RCC 7860 (cell line): ENCODE results near the gene BPIFB4.
"Not testable (repeated sequence)": the region's sequence is repeated elsewhere in the genome, so short reads cannot be mapped to it uniquely, and the experiment has no call there.

Source experiments
- DNase-seq: peaks from one replicate; pipeline ENCODE4 v3.0.0-alpha.2; 2015; ENCODE audit warnings: low spot score
- FAIRE-seq: peaks from 2 replicates; lab custom pipeline; 2012; peaks lifted over from hg19 to GRCh38; lab: Jason Lieb, UNC

BPIFB4 gene

GRCh38 chr20:33079259-33079658 is at the start of gene BPIFB4:
BPIFB4 (plus strand) TSS chr20:33079643; CDS start chr20:33081527, 1,884 bp downstream.
- DNase-seq (no peak), FAIRE-seq (no peak)

- FAIRE-seq (no peak), DNase-seq (no peak)
Measured at GRCh38 chr20:33030076-33030475, 49.4 kb upstream of the BPIFB4 start.

- FAIRE-seq (no peak), DNase-seq (no peak)
Measured at GRCh38 chr20:33030569-33030968, 48.9 kb upstream of the BPIFB4 start.

GRCh38 chr20:33031531-33031930 is 47.9 kb upstream of the BPIFB4 start, which contains the start of gene BPIFB6:
BPIFB6 (plus strand) TSS chr20:33031648; CDS start chr20:33031648, 0 bp downstream.
- no peak for DNase-seq
- FAIRE-seq = no peak

- DNase-seq = no peak
- FAIRE-seq = no peak
Measured at GRCh38 chr20:33032555-33032954, 46.9 kb upstream of the BPIFB4 start.

GRCh38 chr20:33033381-33033780 is 46.1 kb upstream of the BPIFB4 start:
- DNase-seq (no peak), FAIRE-seq (no peak)

- DNase-seq (no peak), FAIRE-seq (no peak)
Measured at GRCh38 chr20:33034115-33034514, 45.3 kb upstream of the BPIFB4 start.

- FAIRE-seq (no peak), DNase-seq (no peak)
Measured at GRCh38 chr20:33034901-33035492, 44.4 kb upstream of the BPIFB4 start.

GRCh38 chr20:33037456-33037855 is 42.0 kb upstream of the BPIFB4 start:
- FAIRE-seq = no peak
- DNase-seq = no peak

GRCh38 chr20:33038243-33038642 is 41.2 kb upstream of the BPIFB4 start:
- no peak for FAIRE-seq
- DNase-seq = no peak

GRCh38 chr20:33042430-33042829 is 37.0 kb upstream of the BPIFB4 start:
- DNase-seq (no peak), FAIRE-seq (no peak)

- no peak for DNase-seq
- FAIRE-seq = no peak
Measured at GRCh38 chr20:33042983-33043730, 36.3 kb upstream of the BPIFB4 start.

- FAIRE-seq = no peak
- DNase-seq = no peak
Measured at GRCh38 chr20:33043731-33044181, 35.7 kb upstream of the BPIFB4 start.

- DNase-seq, FAIRE-seq: not testable (repeated sequence)
Measured at GRCh38 chr20:33045129-33045721, 34.2 kb upstream of the BPIFB4 start.

GRCh38 chr20:33046412-33046811 is 33.0 kb upstream of the BPIFB4 start:
- FAIRE-seq = no peak
- DNase-seq = no peak

- no peak for FAIRE-seq
Measured at GRCh38 chr20:33051333-33051732, 28.1 kb upstream of the BPIFB4 start.

GRCh38 chr20:33053291-33054106 is 25.9 kb upstream of the BPIFB4 start, which contains the start of gene BPIFB3:
BPIFB3 (plus strand) TSS chr20:33053903; CDS start chr20:33055436, 1,533 bp downstream.
- no peak for FAIRE-seq
- DNase-seq = no peak

More at GRCh38 chr20:33051333-33051732, 28.1 kb upstream of the BPIFB4 start:
- no peak for DNase-seq

GRCh38 chr20:33054381-33054780 is 25.1 kb upstream of the BPIFB4 start:
- FAIRE-seq = no peak
- no peak for DNase-seq

GRCh38 chr20:33054791-33055190 is 24.7 kb upstream of the BPIFB4 start:
- DNase-seq (no peak), FAIRE-seq (no peak)

- FAIRE-seq (no peak), DNase-seq (no peak)
Measured at GRCh38 chr20:33059136-33059535, 20.3 kb upstream of the BPIFB4 start.
